Measurements from ENCODE around the gene GRWD1.
"Not testable (repeated sequence)": the region's sequence is repeated elsewhere in the genome, so short reads cannot be mapped to it uniquely, and the experiment has no call there.

Gene GRWD1

GRCh38 chr19:48480558-48481500 lies 35.0 kb downstream of the GRWD1 start:
- DNase-seq: no peak

- peak in 1 of 2 experiments; percentile 37 for DNase-seq
Measured at GRCh38 chr19:48481846-48482639, 36.3 kb downstream of the GRWD1 start.

GRCh38 chr19:48483301-48483700 lies 37.5 kb downstream of the GRWD1 start:
- DNase-seq: no peak

- DNase-seq: no peak
Measured at GRCh38 chr19:48484247-48484893, 38.6 kb downstream of the GRWD1 start.

- no peak for DNase-seq
Measured at GRCh38 chr19:48484931-48485612, 39.3 kb downstream of the GRWD1 start.

GRCh38 chr19:48486706-48487105 lies 40.9 kb downstream of the GRWD1 start:
- DNase-seq: not testable (repeated sequence)

- no peak for DNase-seq
Measured at GRCh38 chr19:48487544-48487943, 41.8 kb downstream of the GRWD1 start.

- DNase-seq: no peak
Measured at GRCh38 chr19:48487948-48488347, 42.2 kb downstream of the GRWD1 start.

- DNase-seq: not testable (repeated sequence)
Measured at GRCh38 chr19:48488478-48488877, 42.7 kb downstream of the GRWD1 start.

- DNase-seq: peak; percentile 57 to 74
Measured at GRCh38 chr19:48489608-48490216, 43.9 kb downstream of the GRWD1 start.

- peak; percentile 36 to 72 for DNase-seq
Measured at GRCh38 chr19:48490981-48491792, 45.4 kb downstream of the GRWD1 start.

GRCh38 chr19:48491793-48492123 lies 46.0 kb downstream of the GRWD1 start:
- no peak for DNase-seq

- DNase-seq: peak; percentile 98 to 100
Measured at GRCh38 chr19:48492925-48493717, 47.3 kb downstream of the GRWD1 start.

- DNase-seq: no peak
Measured at GRCh38 chr19:48493718-48494401, 48.1 kb downstream of the GRWD1 start.

GRCh38 chr19:48495396-48495795 lies 49.6 kb downstream of the GRWD1 start:
- no peak for DNase-seq

- no peak for DNase-seq
Measured at GRCh38 chr19:48496959-48497727, 51.4 kb downstream of the GRWD1 start.

GRCh38 chr19:48497728-48498594 lies 52.2 kb downstream of the GRWD1 start:
- no peak for DNase-seq

Measured in NCI-H187 (cell line).